Measurements from ENCODE around the gene LRRC51. TPM values are rescaled to one million over a fixed set of nuclear protein-coding genes. Genes with fewer than 3 reads are reported as not detected.

The LRRC51 gene, protein sequence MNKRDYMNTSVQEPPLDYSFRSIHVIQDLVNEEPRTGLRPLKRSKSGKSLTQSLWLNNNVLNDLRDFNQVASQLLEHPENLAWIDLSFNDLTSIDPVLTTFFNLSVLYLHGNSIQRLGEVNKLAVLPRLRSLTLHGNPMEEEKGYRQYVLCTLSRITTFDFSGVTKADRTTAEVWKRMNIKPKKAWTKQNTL
- 5.9 to 9.9 TPM (median 8.1 TPM) in 5 replicates for total RNA-seq (2022; extraction: Qiagen RNA extraction)

DNA sequence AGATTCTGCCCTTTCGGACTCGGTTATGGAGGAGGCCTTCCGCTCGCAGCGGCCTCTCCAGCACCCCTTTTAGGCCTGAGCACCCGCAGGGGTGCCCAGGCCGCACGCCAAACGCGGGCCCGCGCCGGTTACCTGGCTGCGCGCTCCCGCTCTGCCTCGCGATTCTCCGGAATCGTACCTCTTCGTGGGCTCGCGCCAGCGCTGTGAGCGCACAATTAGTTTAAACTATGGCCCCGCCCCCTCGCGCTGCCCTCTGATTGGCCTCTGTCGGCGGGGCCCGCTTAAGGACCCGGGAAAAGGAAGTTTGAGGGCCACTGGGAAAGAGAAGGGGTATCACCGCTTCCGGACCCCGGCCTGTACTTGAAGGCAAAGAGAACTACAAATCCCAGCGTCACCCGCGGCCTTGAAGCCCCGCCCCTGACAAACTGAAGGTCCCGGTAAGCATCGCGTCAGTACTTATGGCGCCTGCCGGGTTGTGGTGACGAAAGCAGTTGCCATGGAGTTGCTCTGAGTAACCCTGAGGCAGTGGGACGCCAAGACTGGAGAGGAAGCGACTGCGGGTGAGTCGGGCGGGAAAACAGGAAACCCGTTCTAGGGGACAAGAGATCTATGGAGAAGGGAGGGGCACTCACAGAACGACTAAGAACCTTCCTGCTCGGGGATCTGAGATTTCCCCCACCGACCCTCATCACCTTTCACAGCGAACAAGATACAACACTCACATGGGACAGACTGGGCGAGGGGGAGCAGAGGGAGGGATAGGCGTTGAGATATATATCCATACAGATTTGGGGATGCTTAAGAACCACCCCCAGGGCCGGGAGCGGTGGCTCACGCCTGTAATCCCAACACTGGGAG, at the start of gene LRRC51, which contains the start of gene NUMA1:
Gene LRRC51, plus strand, starts transcription at position 525 of the 858 bp plus-strand sequence. CDS start 8,234 bp downstream, outside the sequence.
Gene NUMA1, minus strand, starts transcription at position 217 of the 858 bp plus-strand sequence. CDS start 44,599 bp downstream, outside the sequence.

DNA sequence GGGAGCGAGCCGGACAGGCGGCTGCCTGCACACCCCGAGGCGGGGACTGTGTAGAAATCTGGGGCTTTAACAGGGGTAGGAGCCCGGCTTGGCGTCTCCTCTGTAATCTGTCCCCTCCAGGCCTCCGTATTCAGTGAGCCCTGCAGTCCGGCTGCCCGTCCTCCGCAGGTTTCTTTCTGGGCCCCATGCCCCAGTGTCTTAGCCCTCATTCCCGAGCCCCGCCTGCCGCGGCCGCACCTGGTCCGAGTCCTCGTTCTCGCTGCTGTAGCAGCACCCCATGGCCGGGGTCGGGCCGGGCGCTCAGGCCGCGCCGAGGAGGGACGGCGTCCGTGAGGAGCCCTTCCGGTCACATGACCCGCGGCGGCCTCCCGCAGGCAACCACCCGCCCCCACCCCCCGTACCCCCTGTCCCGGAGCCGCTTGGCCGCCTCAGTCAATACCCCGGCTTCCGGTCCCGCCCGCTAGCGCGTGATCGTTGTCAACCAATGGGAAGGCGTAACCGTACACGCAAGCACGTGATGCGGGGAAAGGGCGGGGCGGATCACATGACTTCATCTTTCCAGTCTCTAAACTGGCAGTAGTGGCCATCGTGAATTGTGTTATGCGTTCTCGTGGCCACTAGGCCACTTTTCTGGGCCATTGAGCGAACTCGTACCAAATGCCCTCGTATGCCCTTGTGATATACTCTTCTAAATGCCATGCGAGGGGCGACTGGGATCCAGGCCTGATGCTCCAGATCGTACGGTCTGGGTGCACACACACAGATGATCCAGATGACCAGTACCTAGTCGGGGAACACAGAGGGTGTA, 22.5 kb downstream of the LRRC51 start, which contains the start of gene LAMTOR1:
Gene LAMTOR1, minus strand, starts transcription at position 352 of the 808 bp plus-strand sequence. Its CDS starts 73 bp downstream, at position 279.

DNA sequence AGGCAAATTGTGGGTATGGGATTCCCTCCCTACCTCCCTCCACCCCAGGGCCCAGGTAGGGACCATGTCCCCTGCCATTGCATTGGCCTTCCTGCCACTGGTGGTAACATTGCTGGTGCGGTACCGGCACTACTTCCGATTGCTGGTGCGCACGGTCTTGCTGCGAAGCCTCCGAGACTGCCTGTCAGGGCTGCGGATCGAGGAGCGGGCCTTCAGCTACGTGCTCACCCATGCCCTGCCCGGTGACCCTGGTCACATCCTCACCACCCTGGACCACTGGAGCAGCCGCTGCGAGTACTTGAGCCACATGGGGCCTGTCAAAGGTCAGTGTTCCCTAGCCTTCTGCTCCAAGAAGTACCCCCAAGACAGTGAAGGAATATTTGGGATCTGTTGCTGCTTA, 25.2 kb downstream of the LRRC51 start, which contains the start of gene TOMT:
Gene TOMT, plus strand, starts transcription at position 37 of the 400 bp plus-strand sequence. Its CDS starts 28 bp downstream, at position 65.

DNA sequence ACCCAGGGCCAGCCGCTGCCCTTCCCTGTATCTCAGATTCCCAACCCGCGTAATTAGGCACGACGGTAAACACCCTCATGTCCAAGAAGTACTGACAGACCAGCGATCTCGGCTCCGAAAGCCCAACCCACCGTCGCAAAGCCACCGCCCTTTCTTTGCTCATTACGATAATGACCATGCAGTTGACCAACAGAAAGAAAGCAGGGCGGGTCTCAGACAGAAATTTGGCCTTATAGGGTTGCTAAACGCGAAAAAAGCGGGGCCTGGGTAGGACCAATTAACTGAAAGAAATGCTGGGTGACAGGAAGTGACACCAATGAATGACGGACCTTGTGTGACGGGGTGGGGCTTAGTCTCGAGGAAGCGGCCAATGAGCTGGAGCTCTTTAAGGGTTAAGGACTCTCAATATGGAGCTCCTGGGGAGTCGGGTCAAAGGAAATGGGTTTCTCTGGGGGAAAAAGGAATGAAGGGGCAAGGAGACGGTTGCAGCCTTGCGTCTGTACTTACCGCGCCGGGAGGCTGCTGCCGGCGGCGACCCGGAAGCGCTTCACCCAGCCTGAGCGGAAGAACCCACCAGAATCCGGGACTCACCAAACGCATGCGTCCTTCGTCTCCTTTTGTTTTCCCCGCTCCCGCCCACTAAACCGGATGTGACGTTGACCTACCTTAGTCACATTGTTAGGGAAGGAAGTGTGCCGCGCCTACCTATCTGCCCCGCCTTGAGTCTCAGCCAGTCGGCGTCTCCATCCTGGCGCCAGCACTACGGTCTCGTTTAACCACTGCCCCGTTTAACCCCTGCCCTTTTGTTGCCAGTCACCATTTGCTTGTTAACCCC, 31.7 kb downstream of the LRRC51 start, which contains the start of gene ANAPC15:
Gene ANAPC15, minus strand, starts transcription at position 553 of the 835 bp plus-strand sequence. CDS start 1,419 bp downstream, outside the sequence.

DNA sequence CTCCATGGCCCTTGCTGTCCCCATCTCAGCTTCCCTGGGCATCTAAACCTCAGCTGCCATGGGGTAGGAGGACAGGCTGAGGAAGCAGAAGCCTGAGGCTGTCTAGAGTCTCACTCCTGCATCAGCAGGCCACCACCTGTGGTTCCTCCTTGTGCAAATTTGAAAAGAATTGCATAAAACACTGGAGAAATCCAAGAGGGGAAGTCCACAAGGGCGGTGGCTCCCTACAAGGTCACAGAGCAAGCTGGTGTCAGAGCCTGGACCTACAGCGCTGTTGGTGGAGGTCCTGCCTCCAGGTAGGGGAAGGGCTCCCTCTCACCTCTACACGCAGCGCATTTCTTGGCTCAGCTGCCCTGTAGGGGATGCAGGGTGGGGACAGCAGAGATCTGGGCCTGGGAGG, 54.8 kb downstream of the LRRC51 start, which contains the start of gene FOLR3:
Gene FOLR3, plus strand, starts transcription at position 253 of the 400 bp plus-strand sequence. CDS start 228 bp downstream, outside the sequence.

Other genes starting within 250 kb of the LRRC51 start
- not detected in 5 replicates for gene DEFB108B, start 247.7 kb upstream of the LRRC51 start, total RNA-seq (2022; extraction: Qiagen RNA extraction)
- gene DEFB131B, start 202.4 kb upstream of the LRRC51 start, total RNA-seq (2022; extraction: Qiagen RNA extraction), result not detected in 5 replicates
- gene XNDC1N, start 152.3 kb upstream of the LRRC51 start, total RNA-seq (2022; extraction: Qiagen RNA extraction), result 2.2 to 4.3 TPM (median 3.4 TPM) in 5 replicates
- 46.3 to 52.8 TPM (median 48.3 TPM) in 5 replicates for gene RNF121, start 151.8 kb upstream of the LRRC51 start, total RNA-seq (2022; extraction: Qiagen RNA extraction)
- gene IL18BP, start 81.9 kb upstream of the LRRC51 start, total RNA-seq (2022; extraction: Qiagen RNA extraction), result 2.8 to 4.4 TPM (median 4.3 TPM) in 5 replicates
- gene NUMA1, start 308 bp upstream of the LRRC51 start, total RNA-seq (2022; extraction: Qiagen RNA extraction), result 52.8 to 68.2 TPM (median 66.7 TPM) in 5 replicates
- 134 to 155 TPM (median 136 TPM) in 5 replicates for gene LAMTOR1, start 22.4 kb downstream of the LRRC51 start, total RNA-seq (2022; extraction: Qiagen RNA extraction)
- gene TOMT, start 25.1 kb downstream of the LRRC51 start, total RNA-seq (2022; extraction: Qiagen RNA extraction), result not detected in 5 replicates
- 83.8 to 91.6 TPM (median 89.3 TPM) in 5 replicates for gene ANAPC15, start 31.8 kb downstream of the LRRC51 start, total RNA-seq (2022; extraction: Qiagen RNA extraction)
- gene FOLR3, start 54.9 kb downstream of the LRRC51 start, total RNA-seq (2022; extraction: Qiagen RNA extraction), result 0.19 TPM in 1 of 5 replicates, not detected in the others
- gene FOLR1, start 111.3 kb downstream of the LRRC51 start, total RNA-seq (2022; extraction: Qiagen RNA extraction), result not detected in 5 replicates
- not detected in 5 replicates for gene FOLR2, start 135.9 kb downstream of the LRRC51 start, total RNA-seq (2022; extraction: Qiagen RNA extraction)
- gene INPPL1, start 143.9 kb downstream of the LRRC51 start, total RNA-seq (2022; extraction: Qiagen RNA extraction), result 54.7 to 83.6 TPM (median 71.5 TPM) in 5 replicates
- gene PHOX2A, start 163.3 kb downstream of the LRRC51 start, total RNA-seq (2022; extraction: Qiagen RNA extraction), result not detected in 5 replicates

Data from A549 treated with Mapracorat at 1 μM for 4 hours (cell line).